CD4-positive, alpha-beta T cell (primary cell): ENCODE measurements around the gene PHF21B. TPM values are rescaled to one million over a fixed set of nuclear protein-coding genes. Genes with fewer than 3 reads are reported as not detected.

Experiments
- ATAC-seq: fragments of 200-7000 bp; cut with Tn5 transposase; one replicate; pipeline ENCODE4 v1.10.0; 2022; ENCODE audit warnings: mild to moderate bottlenecking; ENCODE audit not compliant: poor library complexity
- CTCF ChIA-PET: fragments of 350-600 bp; sonication (Branson Sonifier 250); formaldehyde crosslinking; loops from one replicate; lab custom pipeline; 2021; ENCODE audit warnings: antibody characterized with exemption, inconsistent platforms; lab: Charles Lee
- POLR2A ChIA-PET: fragments of 350-600 bp; sonication (Branson Sonifier 250); formaldehyde crosslinking; loops from one replicate; lab custom pipeline; 2021; ENCODE audit warnings: antibody characterized with exemption, inconsistent platforms; lab: Charles Lee
- DNase-seq, 14 experiments: peaks; one replicate each; pipeline ENCODE4 v3.0.0-alpha.2; 2013 to 2020; ENCODE audit warnings: mixed read lengths in 2 of 14
- H3K27ac ChIP-seq, 2 donors: one replicate each; pipeline versions ENCODE4 v1.5.1 to v1.7.0; 2013; ENCODE audit warnings: low read length in 2 of 2, low read depth in 1 of 2, mild to moderate bottlenecking in 1 of 2
- H3K27me3 ChIP-seq, 2 experiments: 1 replicate in 1 of 2; 2 replicates in 1 of 2; pipeline versions ENCODE4 v1.6.1 to v1.7.0; 2013; ENCODE audit warnings: low read length in 2 of 2, control low read depth in 1 of 2, mild to moderate bottlenecking in 1 of 2, moderate library complexity in 1 of 2; ENCODE audit not compliant: insufficient read depth in 2 of 2, control insufficient read depth in 1 of 2
- H3K36me3 ChIP-seq: one replicate; pipeline ENCODE4 v1.6.1; 2013; ENCODE audit warnings: low read length, control low read depth; ENCODE audit not compliant: insufficient read depth
- H3K4me1 ChIP-seq: one replicate; pipeline ENCODE4 v1.6.1; 2013; ENCODE audit warnings: low read length, control low read depth; ENCODE audit not compliant: insufficient read depth
- H3K4me3 ChIP-seq: one replicate; pipeline ENCODE4 v1.5.1; 2013; ENCODE audit warnings: mild to moderate bottlenecking, low read length, moderate library complexity
- H3K9me3 ChIP-seq, 2 experiments: 1 replicate in 1 of 2; 2 replicates in 1 of 2; pipeline versions ENCODE4 v1.6.1 to v1.7.0; 2013; ENCODE audit warnings: low read length in 2 of 2, mild to moderate bottlenecking in 2 of 2, control low read depth in 1 of 2, moderate library complexity in 1 of 2; ENCODE audit not compliant: control insufficient read depth in 1 of 2, insufficient read depth in 1 of 2
- H3K27ac Mint-ChIP-seq: one replicate; pipeline ENCODE4 v1.8.0; 2020; ENCODE audit warnings: mixed read lengths
- H3K27me3 Mint-ChIP-seq: one replicate; pipeline ENCODE4 v1.8.0; 2021; ENCODE audit warnings: mixed read lengths
- H3K36me3 Mint-ChIP-seq: one replicate; pipeline ENCODE4 v1.8.0; 2021; ENCODE audit warnings: low read depth, mixed read lengths
- H3K4me1 Mint-ChIP-seq: one replicate; pipeline ENCODE4 v1.8.0; 2021; ENCODE audit warnings: low read depth, mixed read lengths
- H3K4me3 Mint-ChIP-seq: one replicate; pipeline ENCODE4 v1.8.0; 2020; ENCODE audit warnings: mild to moderate bottlenecking, mixed read lengths
- H3K9me3 Mint-ChIP-seq: one replicate; pipeline ENCODE4 v1.8.0; 2020; ENCODE audit warnings: mixed read lengths
- intact Hi-C, 2 experiments: fragments of 100-400 bp; cut with DNase I in 1 of 2; cut with micrococcal nuclease in 1 of 2; formaldehyde crosslinking; loops; one replicate each; pipeline versions ENCODE4 v1.15.1 to v1.9.0; 2023 to 2025; cut with DNase I, micrococcal nuclease
- total RNA-seq, 174 experiments: library from RNA in 2 of 174; stranded (reverse) in 2 of 174; gene quantifications; one replicate each; pipeline ENCODE4 v1.2.3 and lab custom pipeline; 2021 to 2026
- TF ChIP-seq, protein P1 (sequence below): fragments of 200-600 bp; IDR thresholded peaks from one replicate; pipeline ENCODE4 v1.8.0; 2022; ENCODE audit warnings: antibody characterized with exemption, mild to moderate bottlenecking

The PHF21B gene
- total RNA-seq, 2 experiments from 2014 or later = not detected

DNA sequence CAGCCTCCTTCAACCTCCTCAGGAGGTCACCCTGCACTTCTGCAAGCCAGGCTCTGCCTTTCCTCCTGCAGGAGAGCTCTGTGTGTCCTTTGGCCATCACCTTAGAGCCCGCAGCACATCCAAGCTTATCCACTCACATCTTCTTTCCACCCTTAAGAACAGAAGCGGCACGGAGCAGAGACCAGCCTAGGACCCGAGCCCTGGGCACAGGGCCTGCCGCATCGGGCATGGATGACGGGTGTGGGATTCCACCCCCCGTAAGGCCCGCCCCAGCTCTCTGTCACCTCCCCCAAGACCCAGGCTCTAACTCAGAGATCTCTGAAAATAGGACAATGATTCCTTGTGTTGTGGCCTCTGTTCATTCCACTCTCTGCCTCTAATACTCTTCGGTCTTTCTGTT lies 42.1 kb upstream of the PHF21B start:
- ATAC-seq = no peak
- Mint-ChIP-seq H3K4me1 (no peaks in the 10 kb centered on the region), H3K36me3 (no peaks in the 10 kb centered on the region), H3K27me3 (peaks cover 36% of the 10 kb centered on the region), H3K27ac (no peak overlapping the region), H3K9me3 (no peaks in the 10 kb centered on the region), H3K4me3 (no peak overlapping the region)
- no peaks in the 10 kb centered on the region for H3K36me3 ChIP-seq
- DNase-seq = no peak
- H3K9me3 ChIP-seq = peaks cover 0 to 5% of the 10 kb centered on the region in 2 experiments
- ChIA-PET POLR2A (no interaction called here), CTCF (no interaction called here)
- H3K27me3 ChIP-seq = peaks cover 9 to 10% of the 10 kb centered on the region in 2 experiments
- TF ChIP-seq, protein P1, sequence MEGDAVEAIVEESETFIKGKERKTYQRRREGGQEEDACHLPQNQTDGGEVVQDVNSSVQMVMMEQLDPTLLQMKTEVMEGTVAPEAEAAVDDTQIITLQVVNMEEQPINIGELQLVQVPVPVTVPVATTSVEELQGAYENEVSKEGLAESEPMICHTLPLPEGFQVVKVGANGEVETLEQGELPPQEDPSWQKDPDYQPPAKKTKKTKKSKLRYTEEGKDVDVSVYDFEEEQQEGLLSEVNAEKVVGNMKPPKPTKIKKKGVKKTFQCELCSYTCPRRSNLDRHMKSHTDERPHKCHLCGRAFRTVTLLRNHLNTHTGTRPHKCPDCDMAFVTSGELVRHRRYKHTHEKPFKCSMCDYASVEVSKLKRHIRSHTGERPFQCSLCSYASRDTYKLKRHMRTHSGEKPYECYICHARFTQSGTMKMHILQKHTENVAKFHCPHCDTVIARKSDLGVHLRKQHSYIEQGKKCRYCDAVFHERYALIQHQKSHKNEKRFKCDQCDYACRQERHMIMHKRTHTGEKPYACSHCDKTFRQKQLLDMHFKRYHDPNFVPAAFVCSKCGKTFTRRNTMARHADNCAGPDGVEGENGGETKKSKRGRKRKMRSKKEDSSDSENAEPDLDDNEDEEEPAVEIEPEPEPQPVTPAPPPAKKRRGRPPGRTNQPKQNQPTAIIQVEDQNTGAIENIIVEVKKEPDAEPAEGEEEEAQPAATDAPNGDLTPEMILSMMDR = no peak
- H3K4me3 ChIP-seq = no peak overlapping the region
- no peaks in the 10 kb centered on the region for H3K4me1 ChIP-seq
- no peak overlapping the region for H3K27ac ChIP-seq
- intact Hi-C loops = no loop called here

DNA sequence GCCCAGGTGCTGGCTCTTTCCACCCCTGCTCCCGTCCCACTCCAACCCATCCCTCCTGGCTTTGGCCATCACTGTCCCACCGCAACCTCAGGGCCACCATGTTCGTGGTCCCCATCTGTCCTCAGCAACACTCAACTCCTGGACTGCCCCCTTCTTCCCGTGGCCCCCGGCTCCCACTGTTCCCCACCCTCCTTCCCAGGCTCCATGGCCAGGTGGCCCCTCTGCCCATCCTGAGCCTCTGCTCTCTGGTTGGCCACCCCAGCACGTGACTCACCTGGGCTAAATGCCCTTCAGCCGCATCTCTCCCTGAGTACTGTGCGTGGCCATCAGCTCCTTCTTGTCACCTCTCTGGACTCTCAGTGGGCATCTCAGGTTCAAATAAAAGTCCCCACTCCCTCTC lies 41.6 kb upstream of the PHF21B start:
- TF ChIP-seq, protein P1 = no peak
- CTCF ChIA-PET = no interaction called here
- DNase-seq (no peak), ATAC-seq (no peak)
- no peak overlapping the region for H3K27ac Mint-ChIP-seq
- no peaks in the 10 kb centered on the region for H3K4me1 ChIP-seq
- no peaks in the 10 kb centered on the region for H3K4me1 Mint-ChIP-seq
- peaks cover 9 to 10% of the 10 kb centered on the region in 2 experiments for H3K27me3 ChIP-seq
- no peak overlapping the region for H3K4me3 ChIP-seq
- no peaks in the 10 kb centered on the region for H3K36me3 Mint-ChIP-seq
- POLR2A ChIA-PET = no interaction called here
- peaks cover 0 to 8% of the 10 kb centered on the region in 2 experiments for H3K9me3 ChIP-seq
- no peak overlapping the region for H3K4me3 Mint-ChIP-seq
- intact Hi-C loops = no loop called here
- no peaks in the 10 kb centered on the region for H3K36me3 ChIP-seq
- H3K27ac ChIP-seq = no peak overlapping the region
- H3K27me3 Mint-ChIP-seq = peaks cover 41% of the 10 kb centered on the region
- no peaks in the 10 kb centered on the region for H3K9me3 Mint-ChIP-seq

DNA sequence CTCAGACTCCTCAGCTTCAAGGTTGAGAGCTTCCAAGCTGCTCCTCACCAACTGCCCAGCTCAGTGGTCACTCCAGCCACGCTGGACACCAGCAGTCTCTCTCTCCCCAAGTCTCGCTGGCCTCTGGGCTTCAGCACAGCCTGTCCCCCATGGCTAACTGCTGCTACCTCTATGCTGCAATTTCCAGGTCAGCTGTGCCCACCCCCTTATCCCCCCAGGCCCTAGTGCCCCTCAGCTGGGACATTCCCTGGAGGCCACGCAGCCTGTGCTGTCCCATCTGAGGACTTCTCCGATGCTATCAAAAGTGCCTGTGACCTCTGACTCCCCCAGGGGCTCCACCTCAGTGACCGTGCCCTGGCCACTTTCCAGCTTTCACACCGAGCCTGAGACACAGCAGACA lies 37.5 kb upstream of the PHF21B start:
- TF ChIP-seq, protein P1 = no peak
- no peaks in the 10 kb centered on the region for H3K36me3 ChIP-seq
- Mint-ChIP-seq H3K27ac (no peak overlapping the region), H3K36me3 (no peaks in the 10 kb centered on the region), H3K4me1 (no peaks in the 10 kb centered on the region), H3K27me3 (peaks cover 64% of the 10 kb centered on the region), H3K9me3 (no peaks in the 10 kb centered on the region), H3K4me3 (no peak overlapping the region)
- ChIA-PET POLR2A (no interaction called here), CTCF (no interaction called here)
- intact Hi-C loops = no loop called here
- H3K27ac ChIP-seq = no peak overlapping the region
- H3K9me3 ChIP-seq = peaks cover 0 to 8% of the 10 kb centered on the region in 2 experiments
- H3K4me1 ChIP-seq = no peaks in the 10 kb centered on the region
- no peak overlapping the region for H3K4me3 ChIP-seq
- H3K27me3 ChIP-seq = peaks cover 3 to 8% of the 10 kb centered on the region in 2 experiments
- ATAC-seq (no peak), DNase-seq (no peak)
